ENCODE measurements around the gene VEGFB.
A peak's percentile ranks its signal among the peaks of the same experiment; 100 is the strongest.

VEGFB gene

GRCh38 chr11:64284962-64285884 is 50.8 kb downstream of the VEGFB start, which contains the start of gene GPR137:
GPR137 (plus strand) TSS chr11:64285848; CDS start chr11:64286525, 677 bp downstream.
- DNase-seq, result peak; percentile 93

GRCh38 chr11:64285885-64286800 is 51.8 kb downstream of the VEGFB start:
- no peak for DNase-seq

- DNase-seq, result no peak
These were observed 52.4 kb downstream of the VEGFB start for GRCh38 chr11:64286801-64287159.

GRCh38 chr11:64287676-64288352 is 53.4 kb downstream of the VEGFB start:
- DNase-seq, result no peak

- DNase-seq, result no peak
These were observed 54.0 kb downstream of the VEGFB start for GRCh38 chr11:64288353-64288750.
